MM.1S (cell line): ENCODE data around the gene ATP13A2.

Experiments
- CTCF ChIP-seq: fragments of 300-600 bp; sonication (generic); IDR thresholded peaks from 2 replicates; pipeline ENCODE4 v1.5.1; 2016; ENCODE audit warnings: antibody characterized with exemption, low read length, mixed read lengths
- EZH2 ChIP-seq: fragments of 300-600 bp; sonication (generic); optimal IDR thresholded peaks from 2 replicates; pipeline ENCODE3; 2017; ENCODE audit warnings: low read depth, mild to moderate bottlenecking, antibody characterized with exemption, low read length, mixed read lengths

DNA sequence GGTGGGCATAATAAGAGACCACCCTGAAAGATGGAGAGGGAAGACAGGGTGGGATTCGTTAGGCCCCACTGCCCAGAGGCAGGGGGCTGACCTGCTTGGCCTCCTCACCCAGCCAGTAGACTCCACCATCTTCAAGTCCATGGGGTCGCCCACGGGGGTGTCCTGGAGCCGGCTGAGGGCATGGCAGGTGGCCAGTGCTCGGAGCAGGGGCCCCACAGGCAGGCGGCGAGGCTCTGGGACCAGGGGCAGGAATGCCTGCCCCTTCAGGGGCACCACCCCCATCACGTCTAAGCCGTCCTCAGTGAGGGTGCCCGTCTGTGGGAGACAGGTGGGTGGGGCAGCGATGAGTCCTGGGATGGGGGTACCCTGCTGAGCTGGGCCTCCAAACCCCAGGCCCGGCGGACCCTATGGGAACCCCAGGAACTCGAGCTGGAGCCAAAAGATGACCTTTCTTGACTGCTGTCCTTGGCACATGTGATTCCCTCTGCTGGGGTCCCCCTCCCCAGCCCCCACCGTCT, 18.1 kb downstream of the ATP13A2 start:
- TF ChIP-seq CTCF: no peak
- no peak for TF ChIP-seq EZH2
